ENCODE results near the gene GNAO1. TPM values are rescaled to one million over a fixed set of nuclear protein-coding genes. Genes with fewer than 3 reads are reported as not detected.

The GNAO1 gene
- total and polyA plus RNA-seq, 9 of the 15 experiments (the other 6 are each of a cell fraction or from before 2014, with no cell fraction given) = 0.07 to 0.42 (median 0.08) TPM; not detected in 5

- ChIA-PET POLR2A (interaction anchor here (1.2 to 2.4 kb wide), 5 partner anchors 9 to 17 kb away, joined by 3 to 13 read pairs (median 5); no protein-coding TSS in a partner anchor), CTCF (ENCODE audit: low intra/inter-chr PET ratio) (no interaction called here)
- H3K4me1 ChIP-seq (replicated peaks in 1 of 2; ENCODE audit: control insufficient read depth in 2 of 2, insufficient read depth in 2 of 2, low read length in 2 of 2) = no peaks in the 10 kb centered on the region
- no peak overlapping the region for H2AFZ ChIP-seq (ENCODE audit: low read depth, low read length)
- TSS peak; percentile 18 for BruUV-seq (replicated peaks)
- no peak overlapping the region for H3K4me2 ChIP-seq (ENCODE audit: insufficient read depth, low read length)
- TF ChIP-seq SAP30 (IDR thresholded peaks at IDR 0.05; ENCODE audit: borderline replicate concordance, insufficient read depth, low read depth, low read length, poor library complexity, severe bottlenecking) (no peak), ZNF785 (CRISPR knock-in tag; IDR thresholded peaks at IDR 0.05) (no peak), BCLAF1 (IDR thresholded peaks at IDR 0.05; ENCODE audit: borderline replicate concordance in 1 of 2, control insufficient read depth in 1 of 2, low read depth in 2 of 2, low read length in 1 of 2) (no peak)
- FAIRE-seq = no peak
- intact Hi-C loops (cut with micrococcal nuclease) (no loop called here), in situ Hi-C loops (cut with MboI) (no loop called here)
- peaks cover 7% of the 10 kb centered on the region; the same call in 2 of the 3 replicates for H3K79me2 ChIP-seq (ENCODE audit: control insufficient read depth, insufficient read depth, low read length)
- no peaks in the 10 kb centered on the region for H4K20me1 ChIP-seq (replicated peaks; ENCODE audit: control insufficient read depth, insufficient read depth, low read length)
- peaks cover 65% of the 10 kb centered on the region for H3K36me3 ChIP-seq (ENCODE audit: control insufficient read depth, insufficient read depth, low read length)
- H3K27ac ChIP-seq (ENCODE audit: extremely low read depth, low read depth, low read length) = no peak overlapping the region
- H3K9ac ChIP-seq (ENCODE audit: insufficient read depth in 1 of 2, low read depth in 2 of 2, low read length in 2 of 2) = no peak overlapping the region
- no peak for ATAC-seq
- 71% methylated on average over 5 of the region's 5 CpGs for WGBS (ENCODE audit: insufficient coverage, low coverage, missing lambda C conversion rate)
- no peak overlapping the region for H3K4me3 ChIP-seq
- H3K27me3 ChIP-seq (ENCODE audit: control insufficient read depth in 2 of 2, insufficient read depth in 2 of 2, low read length in 2 of 2) = no peaks in the 10 kb centered on the region
- no peak for DNase-seq (ENCODE audit: extremely low read depth in 1 of 4, low spot score in 3 of 4)
- H3K9me3 ChIP-seq (replicated peaks; ENCODE audit: control insufficient read depth, insufficient read depth, low read depth, low read length) = no peaks in the 10 kb centered on the region
- H3K9me1 ChIP-seq (ENCODE audit: control insufficient read depth, insufficient read depth, low read length) = no peaks in the 10 kb centered on the region
These were observed 209.2 kb downstream of the GNAO1 start for GRCh38 chr16:56400458-56400857.
